Muscle of back (tissue), 13 donors: Measurements from ENCODE around the gene KIF24. TPM values are rescaled to one million over a fixed set of nuclear protein-coding genes. Genes with fewer than 3 reads are reported as not detected.
"Not testable (repeated sequence)": the region's sequence is repeated elsewhere in the genome, so short reads cannot be mapped to it uniquely, and the experiment has no call there.

ENCODE experiments used
- DNase-seq, 3 donors: peaks; one replicate each; pipeline versions ENCODE4 v3.0.0 to v3.0.0-alpha.2; 2013
- long read RNA-seq, 9 donors: transcript quantifications; one replicate each; lab custom pipeline, GENCODE V29; 2026
- polyA plus RNA-seq, 10 donors: library from polyadenylated mRNA; unstranded; fragments of 120-200 nt; gene quantifications; one replicate each; pipeline ENCODE4 v1.2.1, GENCODE V29; 2013; ENCODE audit not compliant: insufficient read length in 10 of 10

The KIF24 gene, protein sequence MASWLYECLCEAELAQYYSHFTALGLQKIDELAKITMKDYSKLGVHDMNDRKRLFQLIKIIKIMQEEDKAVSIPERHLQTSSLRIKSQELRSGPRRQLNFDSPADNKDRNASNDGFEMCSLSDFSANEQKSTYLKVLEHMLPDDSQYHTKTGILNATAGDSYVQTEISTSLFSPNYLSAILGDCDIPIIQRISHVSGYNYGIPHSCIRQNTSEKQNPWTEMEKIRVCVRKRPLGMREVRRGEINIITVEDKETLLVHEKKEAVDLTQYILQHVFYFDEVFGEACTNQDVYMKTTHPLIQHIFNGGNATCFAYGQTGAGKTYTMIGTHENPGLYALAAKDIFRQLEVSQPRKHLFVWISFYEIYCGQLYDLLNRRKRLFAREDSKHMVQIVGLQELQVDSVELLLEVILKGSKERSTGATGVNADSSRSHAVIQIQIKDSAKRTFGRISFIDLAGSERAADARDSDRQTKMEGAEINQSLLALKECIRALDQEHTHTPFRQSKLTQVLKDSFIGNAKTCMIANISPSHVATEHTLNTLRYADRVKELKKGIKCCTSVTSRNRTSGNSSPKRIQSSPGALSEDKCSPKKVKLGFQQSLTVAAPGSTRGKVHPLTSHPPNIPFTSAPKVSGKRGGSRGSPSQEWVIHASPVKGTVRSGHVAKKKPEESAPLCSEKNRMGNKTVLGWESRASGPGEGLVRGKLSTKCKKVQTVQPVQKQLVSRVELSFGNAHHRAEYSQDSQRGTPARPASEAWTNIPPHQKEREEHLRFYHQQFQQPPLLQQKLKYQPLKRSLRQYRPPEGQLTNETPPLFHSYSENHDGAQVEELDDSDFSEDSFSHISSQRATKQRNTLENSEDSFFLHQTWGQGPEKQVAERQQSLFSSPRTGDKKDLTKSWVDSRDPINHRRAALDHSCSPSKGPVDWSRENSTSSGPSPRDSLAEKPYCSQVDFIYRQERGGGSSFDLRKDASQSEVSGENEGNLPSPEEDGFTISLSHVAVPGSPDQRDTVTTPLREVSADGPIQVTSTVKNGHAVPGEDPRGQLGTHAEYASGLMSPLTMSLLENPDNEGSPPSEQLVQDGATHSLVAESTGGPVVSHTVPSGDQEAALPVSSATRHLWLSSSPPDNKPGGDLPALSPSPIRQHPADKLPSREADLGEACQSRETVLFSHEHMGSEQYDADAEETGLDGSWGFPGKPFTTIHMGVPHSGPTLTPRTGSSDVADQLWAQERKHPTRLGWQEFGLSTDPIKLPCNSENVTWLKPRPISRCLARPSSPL (N-terminal part only)
- 10 to 100 TPM in 8 of 10 donors, 1 to 10 TPM in 2; 5.4 to 25.0 (median 14.8) TPM for polyA plus RNA-seq
- long read RNA-seq, donor 1, partial matches to known transcripts, result 8 of 8 reads
- long read RNA-seq, donor 1, other reads (novel, unspliced or antisense), result 0 of 8 reads
- long read RNA-seq, donor 2, result 0 reads
- long read RNA-seq, donor 3, result 0 reads
- long read RNA-seq, donor 4, result 0 reads
- long read RNA-seq, donor 5, partial matches to known transcripts, result 5 of 5 reads
- long read RNA-seq, donor 5, other reads (novel, unspliced or antisense), result 0 of 5 reads
- long read RNA-seq, donor 6, partial matches to known transcripts, result 5 of 5 reads
- long read RNA-seq, donor 6, other reads (novel, unspliced or antisense), result 0 of 5 reads
- long read RNA-seq, donor 7, result 0 reads
- long read RNA-seq, donor 8, result 0 reads
- long read RNA-seq, donor 9, result 0 reads

GRCh38 chr9:34328987-34329832 is at the start of gene KIF24, which contains the start of gene NUDT2:
TSS of gene KIF24 (minus strand) at chr9:34329268. CDS start at chr9:34311346, 17,922 bp downstream.
TSS of gene NUDT2 (plus strand) at chr9:34329569. CDS start at chr9:34339040, 9,471 bp downstream.
- DNase-seq, result peak; percentile 99 to 100 (median 100)

DNA sequence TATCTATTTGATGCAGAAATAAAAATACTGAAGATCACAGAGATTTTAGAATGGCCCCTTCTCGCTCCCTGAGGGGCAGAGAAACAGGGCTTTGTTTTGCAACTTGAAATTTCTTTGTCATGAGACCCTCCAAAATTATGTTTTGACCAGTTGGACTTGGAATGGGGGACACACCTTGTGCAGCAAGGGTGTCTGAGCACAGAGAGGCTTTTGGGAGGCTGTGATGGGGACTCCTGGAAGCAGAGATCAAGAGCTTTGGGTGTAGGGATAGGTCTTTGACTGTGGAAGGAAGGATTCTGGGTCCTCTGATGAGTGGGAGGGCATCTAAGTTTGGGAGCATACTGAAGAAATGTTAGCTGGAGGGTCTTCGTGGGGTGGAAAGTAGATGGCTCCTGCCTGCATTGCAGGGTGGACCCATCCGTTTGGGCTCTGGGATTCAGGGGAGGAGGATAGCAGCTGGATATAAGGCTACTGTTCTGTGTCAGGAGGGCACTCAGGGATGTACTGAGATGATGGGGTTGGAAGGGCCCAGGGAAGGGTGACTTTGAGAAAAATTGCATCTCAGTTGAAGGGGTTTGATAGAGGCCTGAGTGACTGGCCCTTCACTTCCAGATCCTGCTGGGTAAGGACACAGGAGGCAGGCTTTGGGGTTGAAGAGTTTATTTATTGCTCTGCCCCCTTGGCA is 49.5 kb upstream of the KIF24 start:
- DNase-seq, result no peak

GRCh38 chr9:34377404-34377746 is 48.3 kb upstream of the KIF24 start:
- DNase-seq, result no peak

DNA sequence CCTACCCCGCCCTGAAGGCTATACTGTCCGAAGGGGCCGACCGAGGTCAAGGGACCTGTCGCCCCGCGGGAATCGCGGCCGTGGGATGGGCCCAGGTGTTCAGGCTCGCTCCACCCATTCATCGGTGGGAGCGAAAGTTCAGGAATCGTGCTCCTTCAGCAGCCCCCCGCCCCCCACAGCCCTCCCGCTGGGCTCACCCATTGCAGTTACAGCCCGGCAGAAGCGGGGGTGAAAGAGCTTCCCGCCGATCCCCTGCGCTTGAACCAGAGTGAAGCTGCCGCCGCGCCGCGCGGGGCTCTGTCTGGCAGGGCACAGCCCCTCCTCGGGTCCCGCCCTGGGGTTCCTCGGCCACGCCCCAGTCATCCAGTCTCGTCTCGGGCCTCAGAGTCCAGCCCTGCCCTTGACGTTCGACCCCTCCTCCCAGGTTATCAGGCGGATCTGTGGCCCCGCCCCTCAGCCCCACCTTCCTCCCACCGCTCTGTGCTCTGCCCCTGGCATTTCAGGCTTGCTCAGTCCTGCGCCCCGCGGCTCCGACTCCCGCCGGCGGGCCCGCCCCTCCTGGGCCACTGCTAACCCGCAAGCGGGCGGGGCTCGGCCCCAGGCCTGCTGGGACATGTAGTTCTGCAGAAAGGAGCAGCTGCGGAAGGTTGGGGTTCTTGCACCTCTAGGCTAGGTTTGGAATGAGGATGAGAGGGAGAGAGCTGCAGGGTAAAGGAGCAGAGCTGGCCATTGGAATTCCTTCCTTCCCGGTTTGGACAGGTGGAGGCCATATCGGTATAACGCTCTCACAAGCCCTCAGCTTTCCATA is 47.7 kb upstream of the KIF24 start, which contains the start of gene MYORG:
Gene MYORG, minus strand, starts transcription at position 303 of the 808 bp plus-strand sequence. CDS start 3,955 bp downstream, outside the sequence.
- peak; percentile 80 to 93 (median 81) for DNase-seq

DNA sequence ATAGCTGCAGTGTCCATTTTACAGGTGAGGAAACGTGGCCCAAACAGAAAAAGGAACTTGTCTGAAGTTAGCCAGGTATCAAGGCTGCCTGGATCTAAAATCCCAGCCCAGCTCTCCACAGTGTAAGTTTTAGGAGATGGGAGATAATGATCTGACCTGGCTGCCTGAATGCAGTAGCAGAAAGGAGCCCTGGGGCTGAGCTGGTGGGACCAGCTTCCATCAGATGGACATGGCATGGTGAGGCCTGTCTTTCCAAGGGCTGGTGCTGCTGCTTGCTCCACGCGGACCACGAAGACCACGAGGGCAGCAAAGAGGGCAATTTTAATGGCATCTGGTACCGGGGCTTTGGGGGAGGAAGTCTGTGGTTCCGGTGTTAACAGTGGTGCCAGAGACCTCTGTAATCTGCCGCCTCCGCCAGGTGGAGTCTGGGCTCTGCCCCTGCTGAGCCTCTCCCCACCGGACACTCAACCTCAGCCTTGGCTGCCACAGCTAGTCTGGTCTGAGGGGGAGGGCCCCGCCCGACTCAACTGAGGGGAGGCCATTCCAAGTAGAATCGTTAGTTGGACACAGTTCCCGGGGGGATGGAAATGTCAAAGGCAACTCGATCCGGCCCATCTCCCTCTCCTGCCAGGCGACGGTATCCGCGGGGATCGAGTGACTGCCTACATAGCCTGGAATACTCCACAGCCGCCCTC is 47.0 kb upstream of the KIF24 start:
- peak in 2 of 3 donors; percentile 44 to 61 for DNase-seq

DNA sequence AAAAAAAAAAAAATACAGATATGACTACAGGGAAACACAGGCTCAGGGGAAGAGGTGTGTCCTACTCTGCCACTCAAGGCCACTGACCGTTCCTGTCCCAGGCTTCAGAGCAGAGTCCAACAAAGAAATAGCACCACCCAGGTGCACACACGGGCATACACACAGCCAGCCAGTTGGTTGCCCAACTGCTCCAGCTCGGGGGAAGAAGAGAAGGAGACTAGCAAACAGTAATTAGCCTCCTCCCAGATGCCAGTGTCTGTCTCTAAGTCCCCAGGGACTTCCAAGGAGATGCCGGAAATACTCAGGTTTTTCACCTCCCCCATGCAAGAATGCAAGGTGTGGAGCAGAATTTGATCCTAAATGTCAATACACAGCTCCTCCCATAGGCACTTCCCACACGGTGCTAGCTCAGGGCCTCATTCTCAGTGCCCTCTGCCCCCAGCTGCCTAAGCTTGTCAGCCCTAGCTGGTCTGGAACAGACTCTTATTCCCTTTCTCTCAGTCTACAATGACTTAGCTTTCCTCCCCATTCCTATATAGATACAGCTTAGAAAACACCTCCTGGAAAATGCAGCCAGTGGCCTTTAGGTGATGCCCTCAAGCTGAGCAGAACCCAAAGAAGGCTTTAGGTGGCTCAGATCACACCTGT is 46.0 kb upstream of the KIF24 start:
- no peak for DNase-seq

GRCh38 chr9:34374339-34374738 is 45.3 kb upstream of the KIF24 start:
- no peak for DNase-seq

DNA sequence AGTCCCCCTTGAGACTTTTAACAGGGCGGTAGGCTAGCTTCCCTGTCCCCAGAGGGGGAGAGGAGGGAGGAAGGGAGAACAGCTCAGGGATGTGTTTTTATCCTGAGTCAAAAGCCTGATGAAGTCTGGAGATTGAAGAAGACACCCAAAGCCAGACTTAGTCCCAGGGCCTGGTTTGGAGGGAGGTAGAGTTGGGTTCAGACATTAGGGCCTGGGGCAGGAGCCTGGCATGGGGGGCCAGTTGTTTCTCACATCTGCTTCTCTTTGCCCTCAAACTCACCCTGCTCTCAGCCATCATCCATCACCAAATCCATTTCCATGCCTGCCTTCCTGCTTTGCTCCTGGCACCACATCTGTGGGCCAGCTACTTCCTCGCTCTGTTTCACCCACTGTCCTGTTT is 44.7 kb upstream of the KIF24 start:
- no peak for DNase-seq

GRCh38 chr9:34372467-34373011 is 43.5 kb upstream of the KIF24 start:
- peak in 1 of 3 donors; percentile 33 for DNase-seq

DNA sequence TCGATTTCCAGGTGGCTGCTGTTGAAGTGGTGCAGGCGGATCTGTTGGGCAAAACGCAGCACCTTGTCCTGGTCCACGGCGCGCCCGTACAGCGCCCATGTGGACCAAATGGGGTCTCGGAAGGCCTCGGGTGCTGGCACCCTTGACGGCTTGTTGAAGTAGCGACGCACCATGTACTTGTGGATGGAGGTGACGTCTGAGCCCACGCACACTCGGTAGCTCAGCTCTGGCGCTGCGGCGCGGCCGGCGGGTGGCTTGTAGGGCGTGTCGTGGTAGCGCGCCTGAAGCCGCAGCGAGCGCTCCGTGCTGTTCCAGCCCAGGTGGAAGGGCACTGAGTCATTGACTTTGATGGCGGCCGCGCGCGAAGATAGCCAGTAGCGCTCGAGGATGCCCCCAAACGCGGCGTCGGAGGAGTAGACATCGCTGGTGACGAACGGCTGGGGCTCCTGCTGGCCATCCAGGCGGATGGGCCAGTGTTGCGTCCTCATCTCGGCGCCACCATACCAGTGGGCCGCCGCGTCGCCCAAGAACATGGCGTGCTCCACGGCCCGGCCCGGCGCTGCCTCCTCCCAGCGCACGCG is 42.9 kb upstream of the KIF24 start:
- DNase-seq, result no peak

DNA sequence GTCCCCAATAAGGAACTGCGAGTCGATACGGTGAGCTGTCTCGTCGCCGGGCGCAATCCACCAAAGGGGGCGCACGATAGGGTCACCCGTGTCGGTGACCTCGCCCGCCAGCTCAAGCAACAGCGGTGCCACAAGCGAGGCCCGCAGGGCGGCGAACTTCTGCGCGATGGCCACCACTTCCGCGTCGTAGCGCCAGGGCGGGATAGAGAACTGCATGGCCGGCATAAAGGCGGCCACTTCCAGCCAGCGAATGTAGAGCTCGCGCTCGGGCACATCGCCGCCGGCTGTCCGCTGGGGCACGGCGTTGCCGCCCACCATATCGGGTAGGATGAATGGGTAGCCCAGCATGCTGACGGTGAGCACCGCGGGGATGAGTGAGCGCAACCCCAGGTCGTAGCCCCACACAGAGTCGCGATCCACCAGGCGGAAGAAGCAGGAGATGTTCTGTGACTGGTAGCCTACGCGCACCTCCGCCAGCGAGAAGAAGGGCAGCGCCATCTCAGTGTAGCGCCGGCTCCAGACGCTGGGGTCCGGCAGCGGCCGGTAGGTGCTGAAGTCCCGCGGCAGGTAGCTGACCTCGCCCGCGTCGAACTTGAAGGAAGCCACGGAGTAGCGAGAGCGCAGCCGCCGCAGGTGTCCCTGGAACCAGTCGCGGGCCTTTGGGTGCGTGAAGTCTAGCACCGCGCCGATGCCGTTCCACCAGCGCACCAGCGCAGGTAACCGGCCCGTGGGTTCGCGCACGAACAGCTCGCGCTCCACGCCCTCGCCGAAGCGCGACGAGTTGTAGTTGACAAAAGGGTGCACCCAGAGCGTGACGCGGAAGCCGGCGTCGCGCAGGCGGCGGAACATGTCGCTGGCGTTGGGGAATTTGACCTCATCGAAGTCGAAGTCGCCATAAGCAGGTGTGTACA is 42.2 kb upstream of the KIF24 start:
- DNase-seq, result peak in 1 of 3 donors; percentile 47

DNA sequence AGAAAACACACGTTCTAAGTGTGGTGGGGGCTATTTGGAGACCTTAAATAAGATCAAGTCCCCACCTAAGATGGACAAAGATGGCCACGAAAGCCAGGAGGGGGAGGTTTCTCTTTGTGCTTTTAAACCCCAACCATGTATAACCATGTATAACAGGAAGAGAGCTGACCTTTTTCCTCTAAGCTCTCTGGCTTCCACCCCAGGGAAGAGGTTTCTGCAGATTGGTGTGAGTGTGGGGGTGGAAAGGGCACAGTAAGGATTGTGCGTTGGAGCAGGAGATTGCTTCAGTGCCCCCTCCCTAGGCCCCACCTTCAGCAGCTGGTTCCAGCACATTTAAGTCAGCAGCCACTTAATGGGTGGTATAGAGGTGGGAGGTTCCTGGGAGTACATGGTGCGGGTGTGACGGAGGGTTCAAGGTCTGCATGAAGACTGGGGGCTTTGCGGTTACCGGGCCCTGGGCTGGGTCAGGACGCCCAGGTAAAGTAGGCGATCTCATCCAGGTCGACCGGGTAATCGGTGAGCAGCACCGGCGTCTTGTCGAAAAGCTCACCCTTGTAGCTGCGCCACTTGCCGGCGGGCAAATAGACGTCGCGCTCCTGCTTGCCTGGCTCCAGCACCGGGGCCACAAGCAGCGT is 41.4 kb upstream of the KIF24 start:
- no peak for DNase-seq

DNA sequence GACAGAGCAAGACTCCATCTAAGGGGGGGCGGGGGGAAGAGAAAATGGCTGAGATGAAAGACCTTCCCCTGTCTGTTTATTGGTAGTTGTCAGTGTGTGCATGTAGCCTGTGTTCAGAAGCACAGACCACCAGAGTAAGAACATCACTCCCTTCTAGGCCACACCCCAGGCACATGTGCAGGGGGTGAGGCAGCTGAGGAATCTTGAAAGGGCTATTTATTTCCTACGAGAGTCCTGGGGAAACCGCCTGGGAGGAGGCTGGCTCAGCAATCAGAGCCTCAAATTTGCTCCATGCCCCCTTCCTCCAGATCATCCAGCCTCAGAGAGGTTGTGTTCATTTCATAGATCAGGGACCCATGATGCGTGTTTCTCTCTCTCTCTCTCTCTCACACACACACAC is 40.6 kb upstream of the KIF24 start:
- peak in 1 of 3 donors; percentile 7 for DNase-seq

DNA sequence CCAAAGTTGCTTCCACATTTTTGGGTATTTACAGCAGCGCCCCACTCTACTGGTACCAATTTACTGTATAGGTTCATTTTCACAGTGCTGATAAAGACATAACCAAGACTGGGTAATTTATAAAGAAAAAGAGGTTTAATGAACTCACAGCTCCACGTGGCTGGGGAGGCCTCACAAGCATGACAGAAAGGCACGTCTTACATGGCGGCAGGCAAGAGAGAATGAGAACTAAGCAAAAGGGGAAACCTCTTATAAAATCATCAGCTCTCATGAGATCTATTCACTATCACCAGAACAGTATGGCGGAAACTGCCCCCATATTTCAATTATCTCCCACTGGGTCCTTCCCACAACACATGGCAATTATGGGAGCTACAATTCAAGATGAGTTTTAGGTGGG is 39.7 kb upstream of the KIF24 start:
- DNase-seq, result not testable (repeated sequence)
